ENCODE data around the gene OR2F2. TPM values are rescaled to one million over a fixed set of nuclear protein-coding genes. Genes with fewer than 3 reads are reported as not detected.

The OR2F2 gene
- polyA plus RNA-seq, 4 donors: not detected

- DNase-seq (no peak), FAIRE-seq (no peak)
- Histone ChIP-seq H3K9me3 (ENCODE audit: control insufficient read depth in 2 of 2, insufficient read depth in 1 of 2, low read depth in 1 of 2, low read length in 1 of 2) (no peaks in the 10 kb centered on the region), H3K27me3 (ENCODE audit: control insufficient read depth in 3 of 3, insufficient read depth in 3 of 3, low read length in 3 of 3) (no peaks in the 10 kb centered on the region), H3K36me3 (ENCODE audit: control insufficient read depth in 3 of 3, insufficient read depth in 2 of 3, low read depth in 1 of 3, low read length in 3 of 3) (no peaks in the 10 kb centered on the region), H3K4me1 (ENCODE audit: control insufficient read depth in 3 of 3, insufficient read depth in 2 of 3, low read depth in 1 of 3, low read length in 2 of 3) (peaks cover 0 to 25% (median 2%) of the 10 kb centered on the region in 3 donors), H3K4me3 (ENCODE audit: low read depth in 1 of 3, low read length in 3 of 3) (no peak overlapping the region), H3K27ac (ENCODE audit: low read depth in 1 of 3, low read length in 2 of 3) (no peak overlapping the region)
- WGBS, 3 donors: 68 to 83% (median 78%) methylated on average over 5 of the region's 5 CpGs
Observed at GRCh38 chr7:143908120-143908519, 26.9 kb upstream of the OR2F2 start.

DNA sequence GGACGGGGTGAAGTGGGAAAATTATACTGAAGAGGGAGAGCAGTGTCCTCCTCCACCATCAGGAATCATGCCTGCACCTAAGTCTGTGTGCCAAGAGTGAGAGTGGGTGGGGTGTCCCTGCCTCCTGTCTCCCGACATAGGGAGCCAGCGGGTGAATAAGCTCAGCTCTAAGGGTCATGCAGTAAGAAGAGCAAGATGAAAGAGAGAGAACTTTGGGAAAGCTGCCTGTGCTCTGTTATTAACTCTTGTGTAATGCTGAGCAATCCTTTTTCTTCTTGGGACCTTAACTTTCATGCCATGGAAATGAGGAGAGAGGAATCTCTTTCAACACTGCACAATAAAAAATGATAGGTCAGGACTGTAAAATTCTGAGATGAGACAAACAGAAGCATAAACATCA lies 25.2 kb upstream of the OR2F2 start:
- Histone ChIP-seq H3K36me3 (ENCODE audit: control insufficient read depth in 3 of 3, insufficient read depth in 2 of 3, low read depth in 1 of 3, low read length in 3 of 3) (no peaks in the 10 kb centered on the region), H3K4me1 (ENCODE audit: control insufficient read depth in 3 of 3, insufficient read depth in 2 of 3, low read depth in 1 of 3, low read length in 2 of 3) (peaks cover 0 to 23% (median 2%) of the 10 kb centered on the region in 3 donors), H3K27me3 (ENCODE audit: control insufficient read depth in 3 of 3, insufficient read depth in 3 of 3, low read length in 3 of 3) (no peaks in the 10 kb centered on the region), H3K27ac (ENCODE audit: low read depth in 1 of 3, low read length in 2 of 3) (no peak overlapping the region), H3K9me3 (ENCODE audit: control insufficient read depth in 2 of 2, insufficient read depth in 1 of 2, low read depth in 1 of 2, low read length in 1 of 2) (no peaks in the 10 kb centered on the region), H3K4me3 (ENCODE audit: low read depth in 1 of 3, low read length in 3 of 3) (no peak overlapping the region)
- no peak for FAIRE-seq
- 69 to 84% (median 81%) methylated on average over 3 of the region's 3 CpGs for WGBS, 3 donors
- no peak for DNase-seq

GRCh38 chr7:143910473-143911248 lies 24.4 kb upstream of the OR2F2 start:
- no peak for FAIRE-seq
- WGBS, 3 donors: 67 to 82% (median 72%) methylated on average over 3 of the region's 3 CpGs
- no peaks in the 10 kb centered on the region for H3K36me3 ChIP-seq (ENCODE audit: control insufficient read depth in 3 of 3, insufficient read depth in 2 of 3, low read depth in 1 of 3, low read length in 3 of 3)

GRCh38 chr7:143913945-143914615 lies 21.0 kb upstream of the OR2F2 start:
- DNase-seq (peak in 1 of 2 donors; percentile 27), FAIRE-seq (no peak)
- Histone ChIP-seq H3K27ac (ENCODE audit: low read depth in 1 of 3, low read length in 2 of 3) (no peak overlapping the region), H3K9me3 (ENCODE audit: control insufficient read depth in 2 of 2, insufficient read depth in 1 of 2, low read depth in 1 of 2, low read length in 1 of 2) (no peaks in the 10 kb centered on the region), H3K4me1 (ENCODE audit: control insufficient read depth in 3 of 3, insufficient read depth in 2 of 3, low read depth in 1 of 3, low read length in 2 of 3) (peaks cover 0 to 7% (median 0%) of the 10 kb centered on the region in 3 donors), H3K4me3 (ENCODE audit: low read depth in 1 of 3, low read length in 3 of 3) (no peak overlapping the region), H3K36me3 (ENCODE audit: control insufficient read depth in 3 of 3, insufficient read depth in 2 of 3, low read depth in 1 of 3, low read length in 3 of 3) (no peaks in the 10 kb centered on the region), H3K27me3 (ENCODE audit: control insufficient read depth in 3 of 3, insufficient read depth in 3 of 3, low read length in 3 of 3) (no peaks in the 10 kb centered on the region)
- 23 to 68% (median 34%) methylated on average over 3 of the region's 3 CpGs for WGBS, 3 donors

More at GRCh38 chr7:143910473-143911248, 24.4 kb upstream of the OR2F2 start:
- no peaks in the 10 kb centered on the region for H3K9me3 ChIP-seq (ENCODE audit: control insufficient read depth in 2 of 2, insufficient read depth in 1 of 2, low read depth in 1 of 2, low read length in 1 of 2)
- H3K27me3 ChIP-seq (ENCODE audit: control insufficient read depth in 3 of 3, insufficient read depth in 3 of 3, low read length in 3 of 3): no peaks in the 10 kb centered on the region
- H3K27ac ChIP-seq (ENCODE audit: low read depth in 1 of 3, low read length in 2 of 3): no peak overlapping the region
- no peak for DNase-seq
- no peak overlapping the region for H3K4me3 ChIP-seq (ENCODE audit: low read depth in 1 of 3, low read length in 3 of 3)
- peaks cover 0 to 15% (median 0%) of the 10 kb centered on the region in 3 donors for H3K4me1 ChIP-seq (ENCODE audit: control insufficient read depth in 3 of 3, insufficient read depth in 2 of 3, low read depth in 1 of 3, low read length in 2 of 3)

GRCh38 chr7:143914938-143915652 lies 19.9 kb upstream of the OR2F2 start:
- 69 to 73% (median 71%) methylated on average over 7 of the region's 7 CpGs for WGBS, 3 donors
- Histone ChIP-seq H3K9me3 (ENCODE audit: control insufficient read depth in 2 of 2, insufficient read depth in 1 of 2, low read depth in 1 of 2, low read length in 1 of 2) (no peaks in the 10 kb centered on the region), H3K4me1 (ENCODE audit: control insufficient read depth in 3 of 3, insufficient read depth in 2 of 3, low read depth in 1 of 3, low read length in 2 of 3) (peaks cover 0 to 7% (median 0%) of the 10 kb centered on the region in 3 donors), H3K4me3 (ENCODE audit: low read depth in 1 of 3, low read length in 3 of 3) (no peak overlapping the region), H3K27ac (ENCODE audit: low read depth in 1 of 3, low read length in 2 of 3) (no peak overlapping the region), H3K36me3 (ENCODE audit: control insufficient read depth in 3 of 3, insufficient read depth in 2 of 3, low read depth in 1 of 3, low read length in 3 of 3) (no peaks in the 10 kb centered on the region), H3K27me3 (ENCODE audit: control insufficient read depth in 3 of 3, insufficient read depth in 3 of 3, low read length in 3 of 3) (no peaks in the 10 kb centered on the region)
- FAIRE-seq (no peak), DNase-seq (no peak)

GRCh38 chr7:143924851-143925250 lies 10.2 kb upstream of the OR2F2 start:
- no peak for FAIRE-seq
- DNase-seq: no peak
- no peaks in the 10 kb centered on the region for H3K36me3 ChIP-seq (ENCODE audit: control insufficient read depth in 3 of 3, insufficient read depth in 2 of 3, low read depth in 1 of 3, low read length in 3 of 3)
- H3K4me1 ChIP-seq (ENCODE audit: control insufficient read depth in 3 of 3, insufficient read depth in 2 of 3, low read depth in 1 of 3, low read length in 2 of 3): no peaks in the 10 kb centered on the region
- no peak overlapping the region for H3K27ac ChIP-seq (ENCODE audit: low read depth in 1 of 3, low read length in 2 of 3)
- no peak overlapping the region for H3K4me3 ChIP-seq (ENCODE audit: low read depth in 1 of 3, low read length in 3 of 3)
- 62 to 85% (median 79%) methylated on average over 1 of the region's 1 CpG for WGBS, 3 donors
- H3K9me3 ChIP-seq (ENCODE audit: control insufficient read depth in 2 of 2, insufficient read depth in 1 of 2, low read depth in 1 of 2, low read length in 1 of 2): no peaks in the 10 kb centered on the region
- no peaks in the 10 kb centered on the region for H3K27me3 ChIP-seq (ENCODE audit: control insufficient read depth in 3 of 3, insufficient read depth in 3 of 3, low read length in 3 of 3)

- H3K4me1 ChIP-seq (ENCODE audit: control insufficient read depth in 3 of 3, insufficient read depth in 2 of 3, low read depth in 1 of 3, low read length in 2 of 3): no peaks in the 10 kb centered on the region
- 92 to 99% (median 97%) methylated on average over 1 of the region's 1 CpG for WGBS, 3 donors
- H3K27ac ChIP-seq (ENCODE audit: low read depth in 1 of 3, low read length in 2 of 3): no peak overlapping the region
- H3K4me3 ChIP-seq (ENCODE audit: low read depth in 1 of 3, low read length in 3 of 3): no peak overlapping the region
- no peaks in the 10 kb centered on the region for H3K27me3 ChIP-seq (ENCODE audit: control insufficient read depth in 3 of 3, insufficient read depth in 3 of 3, low read length in 3 of 3)
- FAIRE-seq (no peak), DNase-seq (no peak)
- H3K9me3 ChIP-seq (ENCODE audit: control insufficient read depth in 2 of 2, insufficient read depth in 1 of 2, low read depth in 1 of 2, low read length in 1 of 2): peaks cover 0 to 10% of the 10 kb centered on the region in 2 donors
- no peaks in the 10 kb centered on the region for H3K36me3 ChIP-seq (ENCODE audit: control insufficient read depth in 3 of 3, insufficient read depth in 2 of 3, low read depth in 1 of 3, low read length in 3 of 3)
Observed at GRCh38 chr7:143929224-143929920, 5.7 kb upstream of the OR2F2 start.

GRCh38 chr7:143931739-143932138 lies 3.3 kb upstream of the OR2F2 start:
- peaks cover 0 to 10% of the 10 kb centered on the region in 2 donors for H3K9me3 ChIP-seq (ENCODE audit: control insufficient read depth in 2 of 2, insufficient read depth in 1 of 2, low read depth in 1 of 2, low read length in 1 of 2)
- no peak overlapping the region for H3K27ac ChIP-seq (ENCODE audit: low read depth in 1 of 3, low read length in 2 of 3)
- H3K4me1 ChIP-seq (ENCODE audit: control insufficient read depth in 3 of 3, insufficient read depth in 2 of 3, low read depth in 1 of 3, low read length in 2 of 3): no peaks in the 10 kb centered on the region
- DNase-seq (no peak), FAIRE-seq (no peak)
- H3K36me3 ChIP-seq (ENCODE audit: control insufficient read depth in 3 of 3, insufficient read depth in 2 of 3, low read depth in 1 of 3, low read length in 3 of 3): no peaks in the 10 kb centered on the region
- no peaks in the 10 kb centered on the region for H3K27me3 ChIP-seq (ENCODE audit: control insufficient read depth in 3 of 3, insufficient read depth in 3 of 3, low read length in 3 of 3)
- H3K4me3 ChIP-seq (ENCODE audit: low read depth in 1 of 3, low read length in 3 of 3): no peak overlapping the region
